Gastrocnemius medialis (tissue), 4 donors: ENCODE results near the gene HIPK2.

Experiments
- POLR2A ChIP-seq, 2 donors: fragments of 450-650 bp; IDR thresholded peaks; one replicate each; pipeline ENCODE4 v1.6.1; 2017; ENCODE audit warnings: antibody characterized with exemption in 2 of 2, mild to moderate bottlenecking in 2 of 2, moderate library complexity in 2 of 2
- TF ChIP-seq, protein P1 (sequence below), 5 experiments: fragments of 450-650 bp in 3 of 5; fragments of 200-600 bp in 2 of 5; sonication (generic) in 2 of 5; IDR thresholded peaks in 4 of 5; conservative IDR thresholded peaks in 1 of 5; 1 replicate in 4 of 5; 2 replicates in 1 of 5; pipeline ENCODE4 v1.5.1; 2016 to 2019; ENCODE audit warnings: antibody characterized with exemption in 5 of 5, mild to moderate bottlenecking in 3 of 5, moderate library complexity in 3 of 5

DNA sequence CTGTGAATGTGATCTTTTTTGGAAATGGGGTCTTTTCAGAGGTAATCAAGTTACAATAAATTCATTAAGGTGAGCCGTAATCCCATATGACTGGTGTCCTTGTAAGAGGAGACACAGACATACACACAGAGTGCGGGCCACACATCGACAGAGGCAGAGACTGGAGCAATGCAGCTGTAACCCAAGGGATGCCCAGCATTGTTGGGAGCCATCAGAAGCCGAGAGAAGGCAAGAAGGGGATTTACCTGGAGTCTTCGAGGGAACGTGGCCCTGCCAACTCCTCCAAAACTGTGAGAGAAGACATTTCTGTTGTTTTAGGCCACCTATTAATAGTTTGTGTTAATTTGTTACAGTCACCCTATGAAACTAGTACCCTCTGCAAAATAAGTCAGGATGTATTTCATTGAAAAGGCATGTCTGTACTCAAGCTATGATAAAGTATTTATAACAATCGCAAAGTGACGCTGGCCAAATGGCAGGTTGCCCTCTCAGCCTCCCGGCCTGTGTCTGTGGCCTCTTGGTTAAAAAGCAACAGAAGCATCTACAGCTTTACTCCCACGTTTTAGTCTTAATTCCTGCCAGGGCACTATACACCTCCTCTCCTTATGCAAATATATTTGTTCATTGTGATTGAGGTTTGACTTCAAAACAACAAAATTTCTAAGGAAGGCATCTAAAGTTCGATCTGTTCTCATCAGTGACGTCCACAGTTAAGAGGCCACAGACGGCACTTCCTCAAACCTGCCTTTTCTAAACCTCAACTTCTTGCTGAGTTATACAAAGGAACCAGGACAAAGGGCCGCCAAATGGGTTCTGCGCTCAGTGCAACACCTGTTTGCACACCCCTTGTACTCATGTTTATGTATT is 46.8 kb downstream of the HIPK2 start:
- peak in 1 of 2 donors; percentile 55 for TF ChIP-seq POLR2A (IDR thresholded peaks at IDR 0.05)
- TF ChIP-seq, protein P1, sequence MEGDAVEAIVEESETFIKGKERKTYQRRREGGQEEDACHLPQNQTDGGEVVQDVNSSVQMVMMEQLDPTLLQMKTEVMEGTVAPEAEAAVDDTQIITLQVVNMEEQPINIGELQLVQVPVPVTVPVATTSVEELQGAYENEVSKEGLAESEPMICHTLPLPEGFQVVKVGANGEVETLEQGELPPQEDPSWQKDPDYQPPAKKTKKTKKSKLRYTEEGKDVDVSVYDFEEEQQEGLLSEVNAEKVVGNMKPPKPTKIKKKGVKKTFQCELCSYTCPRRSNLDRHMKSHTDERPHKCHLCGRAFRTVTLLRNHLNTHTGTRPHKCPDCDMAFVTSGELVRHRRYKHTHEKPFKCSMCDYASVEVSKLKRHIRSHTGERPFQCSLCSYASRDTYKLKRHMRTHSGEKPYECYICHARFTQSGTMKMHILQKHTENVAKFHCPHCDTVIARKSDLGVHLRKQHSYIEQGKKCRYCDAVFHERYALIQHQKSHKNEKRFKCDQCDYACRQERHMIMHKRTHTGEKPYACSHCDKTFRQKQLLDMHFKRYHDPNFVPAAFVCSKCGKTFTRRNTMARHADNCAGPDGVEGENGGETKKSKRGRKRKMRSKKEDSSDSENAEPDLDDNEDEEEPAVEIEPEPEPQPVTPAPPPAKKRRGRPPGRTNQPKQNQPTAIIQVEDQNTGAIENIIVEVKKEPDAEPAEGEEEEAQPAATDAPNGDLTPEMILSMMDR (IDR thresholded peaks at IDR 0.05 in 4 of 5, conservative IDR thresholded peaks at IDR 0.05 in 1 of 5): no peak
